Loucy (cell line): ENCODE results near the gene CD46.

Source experiments
- H2AFZ ChIP-seq: fragments of 200-600 bp; sonication (generic); 2 replicates; pipeline ENCODE4 v1.6.0; 2016; ENCODE audit warnings: antibody characterized with exemption, mild to moderate bottlenecking, low read length, moderate library complexity
- H3F3A ChIP-seq: fragments of 200-600 bp; 2 replicates; pipeline ENCODE4 v1.6.0; 2016; ENCODE audit warnings: antibody characterized with exemption, low read depth, mild to moderate bottlenecking
- H3K27me3 ChIP-seq: fragments of 200-600 bp; sonication (generic); 2 replicates; pipeline ENCODE4 v1.6.1; 2014; ENCODE audit warnings: low read length, mild to moderate bottlenecking; ENCODE audit not compliant: insufficient read depth, poor library complexity, severe bottlenecking
- H3K36me3 ChIP-seq: fragments of 200-600 bp; sonication (generic); 2 replicates; pipeline ENCODE4 v1.6.1; 2016; ENCODE audit warnings: low read length; ENCODE audit not compliant: insufficient read depth
- H3K4me1 ChIP-seq: fragments of 200-600 bp; sonication (generic); 2 replicates; pipeline ENCODE4 v1.5.1; 2014; ENCODE audit warnings: low read length, mild to moderate bottlenecking; ENCODE audit not compliant: insufficient read depth, poor library complexity, severe bottlenecking
- H3K4me2 ChIP-seq: fragments of 200-600 bp; sonication (generic); 2 replicates; pipeline ENCODE4 v1.6.0; 2014; ENCODE audit warnings: antibody characterized with exemption, low read length, low read depth, mild to moderate bottlenecking; ENCODE audit not compliant: poor library complexity, severe bottlenecking
- H3K4me3 ChIP-seq: fragments of 200-600 bp; sonication (generic); 2 replicates; pipeline ENCODE4 v1.5.1; 2014; ENCODE audit warnings: low read length, mild to moderate bottlenecking, mixed read lengths; ENCODE audit not compliant: poor library complexity, severe bottlenecking
- H3K79me2 ChIP-seq: fragments of 200-600 bp; sonication (generic); 2 replicates; pipeline ENCODE4 v1.6.1; 2014; ENCODE audit warnings: low read length; ENCODE audit not compliant: insufficient read depth
- H3K9ac ChIP-seq: fragments of 200-600 bp; sonication (generic); 2 replicates; pipeline ENCODE4 v1.6.0; 2014; ENCODE audit warnings: mild to moderate bottlenecking, low read depth, low read length, moderate library complexity; ENCODE audit not compliant: poor library complexity, severe bottlenecking
- H3K9me2 ChIP-seq: fragments of 200-600 bp; sonication (generic); replicated peaks from 2 replicates; pipeline ENCODE4 v1.6.1; 2016; ENCODE audit warnings: low read depth, low read length, mixed read lengths
- H3K9me3 ChIP-seq: fragments of 200-600 bp; sonication (generic); 2 replicates; pipeline ENCODE4 v1.6.1; 2014; ENCODE audit warnings: mild to moderate bottlenecking, antibody characterized with exemption, low read length, low read depth; ENCODE audit not compliant: insufficient read depth
- H4K20me1 ChIP-seq: fragments of 200-600 bp; sonication (generic); 2 replicates; pipeline ENCODE4 v1.6.0; 2014; ENCODE audit warnings: antibody characterized with exemption, low read length, mild to moderate bottlenecking; ENCODE audit not compliant: insufficient read depth, poor library complexity, severe bottlenecking
- EZH2phosphoT487 ChIP-seq: fragments of 200-600 bp; IDR thresholded peaks from 2 replicates; pipeline ENCODE4 v1.6.1; 2018; ENCODE audit warnings: antibody characterized with exemption, mild to moderate bottlenecking, moderate library complexity, borderline replicate concordance
- TF ChIP-seq, protein P1 (sequence below): fragments of 200-600 bp; sonication (generic); conservative IDR thresholded peaks from 2 replicates; pipeline ENCODE4 v1.5.1; 2014; ENCODE audit warnings: mild to moderate bottlenecking, antibody characterized with exemption, low read length

The CD46 gene

DNA sequence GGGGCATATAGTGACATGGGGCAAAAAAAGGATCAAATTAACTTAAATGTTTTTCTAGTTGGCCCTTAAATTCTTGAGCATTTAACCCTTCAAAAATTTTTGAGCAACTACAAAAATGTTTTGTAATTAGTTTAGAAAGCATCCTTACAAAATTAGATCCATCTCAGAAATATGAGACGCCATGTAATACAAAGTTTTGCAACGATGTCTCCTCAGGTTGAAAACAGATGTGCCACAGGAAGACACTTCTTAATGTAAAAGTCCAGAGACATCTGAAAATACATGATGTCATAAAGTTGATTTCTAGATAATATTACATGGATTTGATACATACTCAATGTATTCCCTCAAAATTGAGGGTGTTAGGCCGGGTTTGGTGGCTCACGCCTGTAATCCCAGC is 37.5 kb downstream of the CD46 start:
- no peak overlapping the region for H3K4me2 ChIP-seq
- H3K9me2 ChIP-seq = no peaks in the 10 kb centered on the region
- no peak overlapping the region for H3K4me3 ChIP-seq
- H3K9me3 ChIP-seq = no peaks in the 10 kb centered on the region
- peaks cover 54% of the 10 kb centered on the region for H3K36me3 ChIP-seq
- H3F3A ChIP-seq = no peaks in the 10 kb centered on the region; the same call in 1 of the 2 replicates
- H4K20me1 ChIP-seq = peaks cover 3% of the 10 kb centered on the region
- peaks cover 5% of the 10 kb centered on the region for H3K4me1 ChIP-seq
- H3K27me3 ChIP-seq = no peaks in the 10 kb centered on the region
- TF ChIP-seq, protein P1, sequence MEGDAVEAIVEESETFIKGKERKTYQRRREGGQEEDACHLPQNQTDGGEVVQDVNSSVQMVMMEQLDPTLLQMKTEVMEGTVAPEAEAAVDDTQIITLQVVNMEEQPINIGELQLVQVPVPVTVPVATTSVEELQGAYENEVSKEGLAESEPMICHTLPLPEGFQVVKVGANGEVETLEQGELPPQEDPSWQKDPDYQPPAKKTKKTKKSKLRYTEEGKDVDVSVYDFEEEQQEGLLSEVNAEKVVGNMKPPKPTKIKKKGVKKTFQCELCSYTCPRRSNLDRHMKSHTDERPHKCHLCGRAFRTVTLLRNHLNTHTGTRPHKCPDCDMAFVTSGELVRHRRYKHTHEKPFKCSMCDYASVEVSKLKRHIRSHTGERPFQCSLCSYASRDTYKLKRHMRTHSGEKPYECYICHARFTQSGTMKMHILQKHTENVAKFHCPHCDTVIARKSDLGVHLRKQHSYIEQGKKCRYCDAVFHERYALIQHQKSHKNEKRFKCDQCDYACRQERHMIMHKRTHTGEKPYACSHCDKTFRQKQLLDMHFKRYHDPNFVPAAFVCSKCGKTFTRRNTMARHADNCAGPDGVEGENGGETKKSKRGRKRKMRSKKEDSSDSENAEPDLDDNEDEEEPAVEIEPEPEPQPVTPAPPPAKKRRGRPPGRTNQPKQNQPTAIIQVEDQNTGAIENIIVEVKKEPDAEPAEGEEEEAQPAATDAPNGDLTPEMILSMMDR = no peak
- no peak for TF ChIP-seq EZH2phosphoT487
- H2AFZ ChIP-seq = no peak overlapping the region
- H3K9ac ChIP-seq = no peak overlapping the region
- no peaks in the 10 kb centered on the region for H3K79me2 ChIP-seq

GRCh38 chr1:207789792-207790787 is 38.2 kb downstream of the CD46 start:
- Histone ChIP-seq H3K4me2 (no peak overlapping the region), H4K20me1 (peaks cover 3% of the 10 kb centered on the region), H3F3A (no peaks in the 10 kb centered on the region; the same call in 1 of the 2 replicates), H3K4me1 (peaks cover 5% of the 10 kb centered on the region), H3K79me2 (no peaks in the 10 kb centered on the region), H3K9me2 (no peaks in the 10 kb centered on the region), H2AFZ (no peak overlapping the region), H3K36me3 (peaks cover 53% of the 10 kb centered on the region; the same call in 1 of the 2 replicates), H3K4me3 (no peak overlapping the region), H3K9ac (no peak overlapping the region), H3K9me3 (no peaks in the 10 kb centered on the region), H3K27me3 (no peaks in the 10 kb centered on the region)
- TF ChIP-seq, protein P1 = no peak
- TF ChIP-seq EZH2phosphoT487 = no peak

DNA sequence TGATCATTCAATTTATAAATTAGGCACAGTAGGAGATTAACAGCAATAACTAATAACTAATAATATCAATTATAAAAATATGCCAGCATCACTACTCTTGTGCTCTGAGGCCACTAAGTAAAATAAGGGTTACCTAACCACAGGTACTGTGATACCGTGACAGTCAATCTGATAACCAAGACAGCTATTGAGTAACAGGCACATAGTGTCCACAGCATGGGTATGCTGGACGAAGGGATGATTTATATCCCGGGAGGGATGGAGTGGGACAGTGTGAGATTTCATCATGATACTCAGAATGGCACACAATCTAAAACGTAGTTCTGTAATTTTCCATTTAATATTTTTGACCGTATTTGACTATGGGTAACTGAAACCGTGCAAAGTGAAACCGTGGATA is 39.4 kb downstream of the CD46 start:
- no peak overlapping the region for H3K4me3 ChIP-seq
- no peaks in the 10 kb centered on the region for H3K27me3 ChIP-seq
- H3K4me2 ChIP-seq = no peak overlapping the region
- no peaks in the 10 kb centered on the region for H3K9me2 ChIP-seq
- no peak overlapping the region for H3K9ac ChIP-seq
- H3K9me3 ChIP-seq = no peaks in the 10 kb centered on the region
- peaks cover 5% of the 10 kb centered on the region for H3K4me1 ChIP-seq
- no peak overlapping the region for H2AFZ ChIP-seq
- peaks cover 3% of the 10 kb centered on the region for H4K20me1 ChIP-seq
- no peaks in the 10 kb centered on the region for H3K79me2 ChIP-seq
- H3K36me3 ChIP-seq = peaks cover 46% of the 10 kb centered on the region; the same call in 1 of the 2 replicates
- no peaks in the 10 kb centered on the region; the same call in 1 of the 2 replicates for H3F3A ChIP-seq
- no peak for TF ChIP-seq EZH2phosphoT487
- TF ChIP-seq, protein P1 = no peak
